ENCODE measurements around the gene KAZN.

KAZN gene

GRCh38 chr1:14948112-14948652 lies 349.7 kb downstream of the KAZN start:
- H3K4me3 ChIP-seq (ENCODE audit: low read depth, low read length), result no peak overlapping the region
- TF ChIP-seq, protein P1, sequence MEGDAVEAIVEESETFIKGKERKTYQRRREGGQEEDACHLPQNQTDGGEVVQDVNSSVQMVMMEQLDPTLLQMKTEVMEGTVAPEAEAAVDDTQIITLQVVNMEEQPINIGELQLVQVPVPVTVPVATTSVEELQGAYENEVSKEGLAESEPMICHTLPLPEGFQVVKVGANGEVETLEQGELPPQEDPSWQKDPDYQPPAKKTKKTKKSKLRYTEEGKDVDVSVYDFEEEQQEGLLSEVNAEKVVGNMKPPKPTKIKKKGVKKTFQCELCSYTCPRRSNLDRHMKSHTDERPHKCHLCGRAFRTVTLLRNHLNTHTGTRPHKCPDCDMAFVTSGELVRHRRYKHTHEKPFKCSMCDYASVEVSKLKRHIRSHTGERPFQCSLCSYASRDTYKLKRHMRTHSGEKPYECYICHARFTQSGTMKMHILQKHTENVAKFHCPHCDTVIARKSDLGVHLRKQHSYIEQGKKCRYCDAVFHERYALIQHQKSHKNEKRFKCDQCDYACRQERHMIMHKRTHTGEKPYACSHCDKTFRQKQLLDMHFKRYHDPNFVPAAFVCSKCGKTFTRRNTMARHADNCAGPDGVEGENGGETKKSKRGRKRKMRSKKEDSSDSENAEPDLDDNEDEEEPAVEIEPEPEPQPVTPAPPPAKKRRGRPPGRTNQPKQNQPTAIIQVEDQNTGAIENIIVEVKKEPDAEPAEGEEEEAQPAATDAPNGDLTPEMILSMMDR (IDR thresholded peaks at IDR 0.05; ENCODE audit: borderline replicate concordance, insufficient read depth, low read depth, low read length), result no peak

DNA sequence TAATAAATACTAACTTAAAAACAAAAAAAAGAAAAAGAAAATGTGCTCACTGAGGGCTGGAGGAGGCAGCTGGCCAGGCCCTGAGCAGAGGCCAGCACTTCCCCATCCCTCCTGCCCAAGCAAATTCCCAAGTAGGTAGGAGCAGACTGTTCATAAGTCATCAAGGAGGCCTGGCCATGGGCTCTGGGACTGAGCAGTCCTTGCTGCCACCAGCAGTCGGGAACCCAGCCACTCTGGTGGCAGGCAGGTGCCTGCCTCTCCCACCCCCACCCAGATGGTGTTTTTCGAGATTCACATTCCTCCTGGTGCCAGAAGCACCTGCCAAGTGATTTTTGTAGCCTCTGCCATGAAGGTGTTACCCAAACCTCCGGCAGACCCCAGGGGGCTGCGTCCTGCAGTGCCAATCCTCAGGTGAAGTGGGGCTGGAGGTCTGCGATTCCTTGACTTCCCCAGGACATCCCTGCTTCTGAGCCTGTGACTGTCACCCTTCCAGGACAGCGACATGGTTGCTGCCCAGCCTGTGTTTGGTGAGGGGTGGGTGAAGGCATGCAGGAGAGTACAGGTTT lies 350.9 kb downstream of the KAZN start:
- TF ChIP-seq, protein P1 (IDR thresholded peaks at IDR 0.05; ENCODE audit: borderline replicate concordance, insufficient read depth, low read depth, low read length), result no peak
- H3K4me3 ChIP-seq (ENCODE audit: low read depth, low read length), result no peak overlapping the region

GRCh38 chr1:14949836-14950713 lies 351.6 kb downstream of the KAZN start:
- H3K4me3 ChIP-seq (ENCODE audit: low read depth, low read length), result no peak overlapping the region
- TF ChIP-seq, protein P1 (IDR thresholded peaks at IDR 0.05; ENCODE audit: borderline replicate concordance, insufficient read depth, low read depth, low read length), result no peak

DNA sequence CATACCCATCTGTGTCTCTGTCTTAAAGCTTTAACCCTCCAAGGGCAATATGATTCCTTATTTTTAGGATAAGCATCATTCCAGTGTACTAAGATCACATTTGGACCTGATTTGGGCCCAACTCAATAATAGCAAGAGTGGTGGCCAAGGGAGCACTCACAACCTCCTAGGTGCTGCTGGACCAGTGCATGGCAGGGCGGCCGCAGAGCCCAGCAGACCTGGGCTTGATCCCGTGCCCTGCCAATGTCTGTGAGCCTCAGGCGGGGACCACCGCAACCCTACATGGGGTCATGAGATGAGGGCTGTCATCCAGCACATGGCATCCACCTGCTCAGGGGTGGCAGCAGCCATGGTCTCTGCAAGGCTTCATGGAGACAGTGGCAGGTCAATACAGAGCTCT lies 353.3 kb downstream of the KAZN start:
- TF ChIP-seq, protein P1 (IDR thresholded peaks at IDR 0.05; ENCODE audit: borderline replicate concordance, insufficient read depth, low read depth, low read length), result no peak
- H3K4me3 ChIP-seq (ENCODE audit: low read depth, low read length), result no peak overlapping the region

GRCh38 chr1:14952626-14953314 lies 354.3 kb downstream of the KAZN start:
- TF ChIP-seq, protein P1 (IDR thresholded peaks at IDR 0.05; ENCODE audit: borderline replicate concordance, insufficient read depth, low read depth, low read length), result no peak
- H3K4me3 ChIP-seq (ENCODE audit: low read depth, low read length), result no peak overlapping the region

GRCh38 chr1:14954210-14954609 lies 355.7 kb downstream of the KAZN start:
- TF ChIP-seq, protein P1 (IDR thresholded peaks at IDR 0.05; ENCODE audit: borderline replicate concordance, insufficient read depth, low read depth, low read length), result no peak
- no peak overlapping the region for H3K4me3 ChIP-seq (ENCODE audit: low read depth, low read length)
